ENCODE measurements around the gene GRID2. TPM values are rescaled to one million over a fixed set of nuclear protein-coding genes. Genes with fewer than 3 reads are reported as not detected.
"Not testable (repeated sequence)": the region's sequence is repeated elsewhere in the genome, so short reads cannot be mapped to it uniquely, and the experiment has no call there.

GRID2 gene
- total RNA-seq, 1 donor, result not detected

DNA sequence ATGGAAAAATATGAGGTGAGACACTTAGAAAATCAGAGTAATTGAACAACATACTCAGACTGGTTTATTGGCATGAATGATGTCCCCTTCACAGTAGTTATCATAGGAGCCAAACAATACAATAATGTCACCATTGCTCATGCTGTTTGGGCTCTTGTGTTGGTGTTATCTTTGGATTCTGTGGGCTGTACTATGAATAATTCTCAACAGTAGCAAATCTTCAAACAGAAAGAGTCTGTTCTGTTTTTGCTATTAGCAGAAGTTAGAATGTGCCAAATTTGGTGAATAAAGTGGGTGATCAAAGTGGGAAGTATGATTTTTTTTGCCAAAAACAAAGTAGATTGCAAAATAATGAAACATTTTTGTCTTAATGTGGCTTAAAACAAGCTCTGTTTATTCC lies 58.3 kb downstream of the GRID2 start:
- DNase-seq (ENCODE audit: low read depth), result no peak
- TF ChIP-seq CTCF (IDR thresholded peaks at IDR 0.05; ENCODE audit: insufficient read depth, low read depth, low read length), result no peak
- no peak overlapping the region for H3K4me3 ChIP-seq (ENCODE audit: low read depth, low read length)

GRCh38 chr4:92368653-92369052 lies 64.9 kb downstream of the GRID2 start:
- H3K4me3 ChIP-seq (ENCODE audit: low read depth, low read length), result no peak overlapping the region
- DNase-seq (ENCODE audit: low read depth), result no peak
- no peak for TF ChIP-seq CTCF (IDR thresholded peaks at IDR 0.05; ENCODE audit: insufficient read depth, low read depth, low read length)

- H3K4me3 ChIP-seq (ENCODE audit: low read depth, low read length), result no peak overlapping the region
- DNase-seq (ENCODE audit: low read depth), result no peak
- no peak for TF ChIP-seq CTCF (IDR thresholded peaks at IDR 0.05; ENCODE audit: insufficient read depth, low read depth, low read length)
Measured at GRCh38 chr4:92381616-92382015, 77.8 kb downstream of the GRID2 start.

GRCh38 chr4:92382128-92382527 lies 78.4 kb downstream of the GRID2 start:
- no peak for DNase-seq (ENCODE audit: low read depth)
- TF ChIP-seq CTCF (IDR thresholded peaks at IDR 0.05; ENCODE audit: insufficient read depth, low read depth, low read length), result no peak
- no peak overlapping the region for H3K4me3 ChIP-seq (ENCODE audit: low read depth, low read length)

DNA sequence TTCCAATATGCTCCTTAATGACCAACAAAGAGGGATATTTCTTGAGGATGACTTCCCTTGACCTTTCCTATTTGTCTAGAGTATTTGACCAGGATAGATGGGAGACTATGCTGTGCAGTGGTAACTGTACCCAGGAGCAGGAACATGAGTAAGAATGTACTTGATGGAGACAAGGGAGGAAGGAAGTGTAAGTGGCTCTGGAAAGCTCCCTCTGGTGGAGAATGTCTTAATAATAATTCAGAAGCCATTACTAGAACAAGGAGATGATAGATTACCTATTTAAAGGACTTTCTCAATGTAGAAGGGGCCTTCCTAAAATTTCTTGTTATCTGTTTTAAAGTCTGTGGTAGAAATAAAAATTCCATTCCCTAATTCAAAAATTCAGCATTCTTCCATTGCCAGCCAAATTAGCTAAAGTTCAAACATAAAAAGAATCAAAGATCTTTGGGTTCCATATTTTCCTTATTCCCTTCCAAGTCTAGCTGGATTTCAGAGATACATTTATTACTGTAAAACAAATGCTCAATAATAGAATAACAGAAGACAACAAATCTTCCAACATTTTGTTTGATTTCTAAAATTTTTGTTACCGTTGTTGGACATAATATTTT lies 83.8 kb downstream of the GRID2 start:
- DNase-seq (ENCODE audit: low read depth), result peak; percentile 8
- no peak overlapping the region for H3K4me3 ChIP-seq (ENCODE audit: low read depth, low read length)
- peak; percentile 23 for TF ChIP-seq CTCF (IDR thresholded peaks at IDR 0.05; ENCODE audit: insufficient read depth, low read depth, low read length)

DNA sequence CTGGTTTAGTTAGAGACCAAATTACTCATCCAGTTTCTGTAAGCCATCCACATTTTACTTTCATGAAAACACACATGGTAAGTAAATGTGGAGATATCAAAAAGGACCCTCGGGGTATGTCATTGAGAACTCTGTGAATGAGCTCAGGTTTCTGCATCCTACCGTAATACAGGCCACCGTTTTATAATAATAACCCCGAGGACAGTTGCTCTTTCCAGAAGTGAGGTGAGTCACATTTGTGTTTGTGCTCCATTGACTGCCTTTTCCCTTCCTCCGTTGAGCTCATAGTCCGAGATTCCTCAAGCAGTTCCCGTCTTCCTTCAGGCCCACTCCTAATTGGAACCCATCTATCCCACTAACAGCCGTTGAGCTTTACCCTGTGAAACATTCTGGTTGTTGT lies 95.3 kb downstream of the GRID2 start:
- no peak for DNase-seq (ENCODE audit: low read depth)
- no peak for TF ChIP-seq CTCF (IDR thresholded peaks at IDR 0.05; ENCODE audit: insufficient read depth, low read depth, low read length)
- no peak overlapping the region for H3K4me3 ChIP-seq (ENCODE audit: low read depth, low read length)

DNA sequence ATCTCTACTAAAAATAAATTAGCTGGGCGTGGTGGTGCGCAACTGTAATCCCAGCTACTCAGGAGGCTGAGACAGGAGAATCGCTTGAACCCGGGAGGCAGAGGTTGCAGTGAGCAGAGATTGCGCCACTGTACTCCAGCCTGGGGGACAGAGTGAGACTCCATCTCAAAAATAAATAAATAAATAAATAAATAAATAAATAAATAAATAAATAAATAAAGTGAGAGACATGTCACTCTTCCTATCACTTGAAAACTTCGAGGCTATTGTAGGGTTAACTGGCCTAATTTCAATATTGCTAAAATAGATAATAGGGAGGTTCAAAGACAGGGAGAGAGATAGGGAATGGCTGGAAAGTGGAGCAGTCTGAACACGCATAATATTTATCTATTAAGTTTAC lies 99.8 kb downstream of the GRID2 start:
- not testable (repeated sequence) for DNase-seq (ENCODE audit: low read depth); H3K4me3 ChIP-seq (ENCODE audit: low read depth, low read length)
